Fibroblast of mammary gland (primary cell): ENCODE data around the gene CACFD1.
"Not testable (repeated sequence)": the region's sequence is repeated elsewhere in the genome, so short reads cannot be mapped to it uniquely, and the experiment has no call there.

Experiments
- DNase-seq: peaks from one replicate; pipeline ENCODE4 v3.0.0-alpha.2; 2010; ENCODE audit warnings: low read depth
- H3K4me3 ChIP-seq: 2 replicates; pipeline ENCODE4 v1.5.1; 2011; ENCODE audit warnings: low read depth, mild to moderate bottlenecking, low read length, moderate library complexity; ENCODE audit not compliant: control insufficient read depth
- CTCF ChIP-seq: conservative IDR thresholded peaks from 2 replicates; pipeline ENCODE4 v1.5.1; 2011; ENCODE audit warnings: low read depth, low read length, inconsistent platforms; ENCODE audit not compliant: control insufficient read depth, insufficient read depth

Gene CACFD1

GRCh38 chr9:133448487-133448972, 11.2 kb upstream of the CACFD1 start:
- H3K4me3 ChIP-seq, result no peak overlapping the region
- TF ChIP-seq CTCF, result no peak
- no peak for DNase-seq

GRCh38 chr9:133449760-133450159, 10.0 kb upstream of the CACFD1 start:
- no peak for DNase-seq
- no peak for TF ChIP-seq CTCF
- no peak overlapping the region for H3K4me3 ChIP-seq

GRCh38 chr9:133451865-133452264, 7.9 kb upstream of the CACFD1 start:
- not testable (repeated sequence) for DNase-seq, H3K4me3 ChIP-seq

GRCh38 chr9:133452562-133452961, 7.2 kb upstream of the CACFD1 start:
- DNase-seq, result no peak
- TF ChIP-seq CTCF, result no peak
- no peak overlapping the region for H3K4me3 ChIP-seq

GRCh38 chr9:133453651-133454050, 6.1 kb upstream of the CACFD1 start:
- no peak overlapping the region for H3K4me3 ChIP-seq
- TF ChIP-seq CTCF, result no peak

GRCh38 chr9:133454325-133454724, 5.5 kb upstream of the CACFD1 start:
- no peak overlapping the region for H3K4me3 ChIP-seq
- TF ChIP-seq CTCF, result no peak
- DNase-seq, result no peak

More at GRCh38 chr9:133453651-133454050, 6.1 kb upstream of the CACFD1 start:
- no peak for DNase-seq

GRCh38 chr9:133454943-133455673, 4.7 kb upstream of the CACFD1 start:
- H3K4me3 ChIP-seq, result no peak overlapping the region
- no peak for TF ChIP-seq CTCF
- DNase-seq, result no peak
